GM13976 (cell line): ENCODE data around the gene CNST.
A peak's percentile ranks its signal among the peaks of the same experiment; 100 is the strongest.

Experiments used
- DNase-seq: peaks from one replicate; pipeline ENCODE4 v3.0.0; 2012; ENCODE audit warnings: low spot score
- CTCF ChIP-seq: IDR thresholded peaks from 2 replicates; pipeline ENCODE4 v1.5.1; 2012; ENCODE audit warnings: borderline replicate concordance, mild to moderate bottlenecking; ENCODE audit not compliant: insufficient read depth; ENCODE audit errors: extremely low read depth, missing control alignments, control extremely low read depth
- in situ Hi-C: fragments of 300-500 bp; cut with MboI; formaldehyde crosslinking; loops from one replicate; pipeline ENCODE4 v1.12.0; 2022; ENCODE audit warnings: low sequenced_read_pairs, mixed read lengths, inconsistent platforms; ENCODE audit not compliant: unreplicated experiment

CNST gene

GRCh38 chr1:246695136-246695535, 128.9 kb downstream of the CNST start:
- DNase-seq, result no peak
- no peak for TF ChIP-seq CTCF
- in situ Hi-C loops, result loop anchor here (5.0 kb wide), 1 partner anchor 198 kb away; no protein-coding TSS in a partner anchor

GRCh38 chr1:246695666-246696065, 129.4 kb downstream of the CNST start:
- in situ Hi-C loops, result loop anchor here (5.0 kb wide), 1 partner anchor 198 kb away; no protein-coding TSS in a partner anchor
- no peak for TF ChIP-seq CTCF
- no peak for DNase-seq

GRCh38 chr1:246698466-246699094, 132.3 kb downstream of the CNST start:
- no peak for TF ChIP-seq CTCF
- in situ Hi-C loops, result loop anchor here (5.0 kb wide), 1 partner anchor 201 kb away; no protein-coding TSS in a partner anchor
- DNase-seq, result no peak

- in situ Hi-C loops, result loop anchor here (5.0 kb wide), 1 partner anchor 202 kb away; no protein-coding TSS in a partner anchor
- peak; percentile 90 for DNase-seq
- peak; percentile 75 for TF ChIP-seq CTCF
Observed at GRCh38 chr1:246699095-246699735, 133.0 kb downstream of the CNST start.

- no peak for DNase-seq
- TF ChIP-seq CTCF, result no peak
- in situ Hi-C loops, result no loop called here
Observed at GRCh38 chr1:246703581-246703980, 137.3 kb downstream of the CNST start.

GRCh38 chr1:246705368-246705767, 139.1 kb downstream of the CNST start:
- in situ Hi-C loops, result no loop called here
- no peak for DNase-seq
- no peak for TF ChIP-seq CTCF
